ENCODE measurements around the gene VWA7.
"Not testable (repeated sequence)": the region's sequence is repeated elsewhere in the genome, so short reads cannot be mapped to it uniquely, and the experiment has no call there.

Gene VWA7

DNA sequence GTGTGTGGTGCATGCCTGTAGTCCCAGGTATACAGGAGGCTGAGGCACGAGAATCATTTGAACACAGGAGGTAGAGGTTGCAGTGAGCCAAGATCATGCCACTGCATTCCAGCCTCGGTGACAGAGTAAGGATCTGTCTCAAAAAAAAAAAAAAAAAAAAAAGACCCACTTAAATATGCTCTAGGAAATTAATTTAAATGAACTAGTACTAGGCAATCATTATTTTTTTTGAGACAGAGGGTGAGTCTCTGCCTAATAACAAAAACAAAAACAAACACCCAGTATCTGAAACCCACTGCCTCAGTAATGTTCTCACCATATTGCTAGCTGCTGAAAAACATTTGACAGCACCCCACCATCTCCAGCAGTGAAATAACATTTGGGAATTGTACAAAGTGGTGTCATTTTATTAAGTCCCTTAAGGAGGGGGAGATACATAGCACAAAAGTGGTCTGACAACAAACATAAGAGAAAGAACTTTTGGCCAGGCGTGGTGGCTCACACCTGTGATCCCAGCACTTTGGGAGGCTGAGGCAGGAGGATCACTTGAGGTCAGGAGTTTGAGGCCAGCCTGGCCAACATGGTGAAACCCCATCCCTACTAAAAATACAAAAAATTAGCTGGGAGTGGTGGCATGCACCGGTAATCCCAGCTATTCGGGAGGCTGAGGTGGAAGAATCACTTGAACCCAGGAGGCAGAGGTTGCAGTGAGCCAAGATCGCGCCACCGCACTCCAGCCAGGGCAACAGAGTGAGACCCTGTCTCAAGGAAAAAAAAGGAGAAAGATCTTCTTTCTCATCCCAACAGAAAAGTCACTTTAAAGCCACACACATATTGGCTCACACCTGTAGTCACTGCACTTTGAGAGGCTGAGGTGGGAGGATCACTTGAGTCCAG lies 24.2 kb upstream of the VWA7 start:
- not testable (repeated sequence) for DNase-seq

DNA sequence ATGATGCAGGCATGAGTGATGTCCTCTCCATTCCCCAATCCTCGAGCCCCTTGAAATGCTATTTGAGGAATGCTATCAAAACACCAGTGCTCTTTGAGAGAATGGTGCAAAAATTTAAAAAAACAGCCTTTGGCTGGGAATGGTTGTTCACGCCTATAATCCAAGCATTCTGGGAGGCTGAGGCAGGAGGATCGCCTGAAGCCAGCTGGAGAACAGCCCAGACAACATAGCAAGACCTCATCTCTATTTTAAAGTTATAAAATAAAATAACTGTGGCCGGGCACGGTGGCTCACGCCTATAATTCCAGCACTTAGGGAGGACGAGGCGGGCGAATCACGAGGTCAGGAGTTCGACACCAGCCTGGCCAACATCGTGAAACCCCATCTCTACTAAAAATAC lies 22.7 kb upstream of the VWA7 start:
- DNase-seq = no peak

DNA sequence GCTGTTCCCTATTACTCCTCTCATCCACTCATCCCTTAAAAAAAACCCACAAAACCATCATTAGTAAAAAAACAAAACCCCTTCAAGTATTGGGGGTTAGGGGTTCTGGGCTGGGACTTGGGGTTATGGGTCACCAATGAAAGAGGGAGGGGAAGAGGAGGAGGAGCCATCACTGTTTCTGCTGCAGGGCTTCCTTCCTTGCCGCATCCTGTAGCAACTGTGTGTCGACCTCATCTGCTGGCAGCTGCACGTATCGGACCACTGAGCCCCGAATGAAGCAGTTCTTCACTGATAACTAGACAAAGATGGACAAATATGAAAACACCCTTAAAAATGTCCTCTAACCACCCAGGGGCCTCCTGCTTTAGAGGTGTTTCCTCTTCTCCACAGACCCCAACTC lies 20.5 kb upstream of the VWA7 start:
- no peak for DNase-seq

- DNase-seq = no peak
These were observed 19.9 kb upstream of the VWA7 start for GRCh38 chr6:31796993-31797385.

DNA sequence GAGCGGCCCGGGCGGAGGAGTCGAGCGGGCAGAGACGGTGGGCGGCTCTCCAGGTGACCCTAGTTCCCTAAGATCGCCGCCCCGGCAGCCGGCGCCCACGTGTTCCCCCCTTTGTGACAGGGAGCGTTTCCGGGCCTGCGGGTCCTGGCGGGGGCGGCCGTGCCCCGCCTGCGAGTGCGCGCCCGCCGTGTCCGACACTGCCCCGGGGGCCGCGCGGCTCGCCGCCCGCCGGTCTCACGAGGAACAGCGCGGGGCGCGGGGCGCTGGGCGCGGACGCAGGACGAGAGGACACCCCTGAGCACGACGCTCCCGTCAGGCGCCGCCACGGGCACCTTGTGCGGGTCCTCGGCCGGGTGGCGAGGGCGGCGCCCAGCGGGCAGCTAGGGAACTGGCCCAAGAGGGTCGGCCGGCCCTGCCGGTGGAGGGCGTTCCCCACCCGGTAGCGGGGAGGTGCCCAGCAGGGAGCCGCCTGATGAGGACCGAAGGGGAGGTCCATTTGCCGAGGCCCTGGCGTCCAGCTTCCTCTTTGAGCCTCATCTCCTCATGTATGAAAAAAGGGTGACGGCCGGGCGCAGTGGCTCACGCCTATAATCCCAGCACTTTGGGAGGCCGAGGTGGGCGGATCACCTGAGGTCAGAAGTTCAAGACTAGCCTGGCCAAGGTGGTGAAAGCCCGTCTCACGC lies 18.6 kb upstream of the VWA7 start, which contains the start of gene VARS1:
Gene VARS1 (minus strand): TSS at position 137 of the 683 bp plus-strand sequence. CDS start 535 bp downstream, outside the sequence.
- peak; percentile 82 for DNase-seq

DNA sequence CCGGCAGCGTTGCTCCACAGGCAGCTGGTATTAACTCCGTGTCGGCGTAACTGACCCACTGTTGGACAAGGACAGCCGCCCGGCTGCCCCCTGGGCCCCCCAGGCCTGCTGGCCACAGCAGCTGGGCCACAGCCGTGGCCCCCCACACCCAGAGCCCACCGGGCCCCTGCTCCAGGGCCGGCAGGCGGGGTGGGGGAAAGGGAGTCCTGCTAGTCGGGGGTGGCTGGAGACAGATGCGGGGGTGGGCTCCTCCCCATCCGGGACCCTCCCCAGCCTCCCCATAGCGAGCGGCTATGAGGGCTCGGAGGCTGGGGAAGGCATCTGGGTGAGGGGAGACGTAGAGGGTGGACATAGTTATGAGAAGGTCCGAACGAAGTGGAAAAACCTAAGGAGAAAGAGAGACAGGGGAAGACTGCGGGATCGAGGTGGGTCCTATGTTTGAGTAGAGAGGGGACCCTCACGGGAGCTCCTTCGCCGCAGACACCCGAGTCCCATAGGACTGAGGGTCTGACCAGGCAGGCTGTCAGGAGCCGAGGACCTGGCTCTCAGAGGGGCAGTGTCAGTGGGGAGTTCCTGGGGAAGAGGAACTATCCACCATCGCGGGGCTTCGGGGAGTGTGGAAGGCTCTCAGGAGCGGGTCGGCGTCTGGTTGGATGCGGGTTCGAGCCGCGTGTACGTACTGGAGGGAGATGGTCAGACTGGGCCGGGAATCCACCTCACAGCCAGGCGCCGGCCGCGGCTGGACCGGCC lies 17.9 kb upstream of the VWA7 start:
- DNase-seq = no peak

GRCh38 chr6:31794294-31794865 lies 17.3 kb upstream of the VWA7 start:
- DNase-seq = no peak

GRCh38 chr6:31793927-31794245 lies 16.8 kb upstream of the VWA7 start:
- not testable (repeated sequence) for DNase-seq

- DNase-seq = no peak
These were observed 15.6 kb upstream of the VWA7 start for GRCh38 chr6:31792761-31793171.

DNA sequence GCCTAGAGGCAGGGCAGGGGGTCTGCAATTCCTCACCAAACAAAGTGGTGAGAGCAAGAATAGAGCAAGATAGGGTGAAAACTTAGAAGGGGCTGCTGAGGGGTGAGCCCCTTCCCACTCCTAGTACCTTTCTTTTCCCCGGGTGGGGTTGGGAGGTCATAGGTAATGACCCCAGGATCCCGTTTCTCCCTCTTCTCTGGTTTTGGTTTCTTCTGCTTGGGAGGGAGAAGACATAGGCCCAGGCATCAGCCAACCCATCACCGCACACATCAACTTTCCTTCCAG lies 14.9 kb upstream of the VWA7 start:
- no peak for DNase-seq

DNA sequence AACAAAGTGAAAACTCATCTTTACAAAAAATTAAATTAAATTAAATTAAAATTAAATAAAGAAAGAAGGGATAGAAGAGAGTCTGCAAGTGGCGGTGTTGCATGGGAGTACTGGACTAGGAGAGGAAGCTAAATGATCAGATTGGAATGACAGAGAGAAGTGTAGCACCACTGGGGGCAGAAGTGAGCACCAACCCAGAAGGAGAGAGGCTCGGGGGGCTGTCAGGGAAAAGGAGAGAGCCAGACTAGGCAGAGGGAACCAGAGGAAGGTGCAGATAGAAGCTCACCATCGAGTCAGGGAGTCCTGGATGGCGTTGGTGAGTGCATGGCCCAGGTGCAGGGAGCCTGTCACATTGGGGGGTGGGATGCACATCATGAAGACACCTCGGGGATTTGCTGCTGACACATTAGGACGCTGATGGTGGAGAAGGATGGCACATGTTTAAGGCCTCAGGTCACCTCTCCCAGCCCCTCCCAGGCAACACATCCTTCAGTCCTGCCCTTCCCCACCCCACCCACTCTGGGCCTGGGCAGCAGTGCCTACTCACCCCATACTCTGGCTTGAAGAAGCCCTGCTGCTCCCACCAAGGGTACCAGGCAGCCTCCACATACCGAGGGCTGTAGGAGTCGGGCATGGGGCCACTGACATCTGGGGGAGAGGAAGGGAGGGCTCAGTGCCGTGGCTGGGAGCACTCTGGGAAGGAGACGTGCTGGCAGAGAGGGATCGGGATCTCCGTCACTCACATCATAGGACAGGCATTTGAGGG lies 14.4 kb upstream of the VWA7 start:
- DNase-seq = peak; percentile 3

DNA sequence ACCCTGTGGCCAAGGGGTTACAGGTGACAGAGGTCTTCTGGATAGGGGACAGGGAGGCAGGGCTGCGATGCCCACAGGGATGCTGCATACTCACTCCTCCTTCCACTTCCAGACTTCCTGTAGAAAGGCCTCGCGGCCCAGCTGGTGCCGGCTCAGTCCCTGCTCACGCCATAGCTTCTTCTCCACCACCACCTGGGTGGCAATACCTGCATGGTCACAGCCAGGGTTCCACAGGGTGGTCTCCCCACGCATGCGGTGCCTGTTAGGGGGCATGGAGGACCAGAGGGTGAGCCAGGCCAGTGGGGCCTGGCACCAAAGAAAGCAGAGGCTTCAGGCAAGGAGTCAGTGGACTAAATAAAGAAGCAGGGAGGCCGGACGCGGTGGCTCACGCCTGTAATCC lies 8.3 kb upstream of the VWA7 start:
- no peak for DNase-seq

- no peak for DNase-seq
These were observed 7.2 kb upstream of the VWA7 start for GRCh38 chr6:31784098-31784925.

DNA sequence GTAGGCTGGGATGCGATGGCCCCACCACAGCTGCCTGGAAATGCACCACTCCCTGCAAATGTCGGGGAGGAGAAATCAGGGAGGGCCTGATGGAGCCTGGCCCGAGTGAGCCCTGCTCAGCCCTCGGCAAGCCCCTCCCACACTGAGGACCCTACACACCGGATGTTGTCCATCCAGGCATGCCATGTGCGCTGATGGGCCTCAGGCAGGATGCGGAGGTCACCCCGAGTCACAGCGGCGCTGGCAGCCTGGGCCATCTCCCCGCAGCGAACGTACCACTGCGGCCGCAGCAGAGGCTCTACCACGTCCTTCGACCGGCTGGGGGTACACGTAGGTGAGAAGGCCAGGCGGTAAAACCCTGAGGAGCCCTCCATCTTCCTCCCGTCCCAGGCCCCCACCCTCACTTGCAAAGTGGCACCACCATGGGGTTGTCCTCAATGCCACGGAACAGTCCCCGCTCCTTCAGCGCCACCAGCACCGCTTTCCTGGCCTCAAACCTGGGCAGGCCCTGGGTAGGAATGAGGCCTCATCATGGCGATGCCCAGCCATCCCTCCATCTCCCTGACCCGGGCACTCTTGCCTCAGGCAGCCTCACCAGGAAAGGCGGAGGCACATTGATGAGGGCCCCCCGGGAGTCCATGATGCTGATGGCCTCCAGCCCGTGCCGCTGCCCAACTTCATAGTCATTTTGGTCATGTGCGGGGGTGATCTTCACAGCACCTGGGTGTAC lies 5.2 kb upstream of the VWA7 start:
- no peak for DNase-seq

DNA sequence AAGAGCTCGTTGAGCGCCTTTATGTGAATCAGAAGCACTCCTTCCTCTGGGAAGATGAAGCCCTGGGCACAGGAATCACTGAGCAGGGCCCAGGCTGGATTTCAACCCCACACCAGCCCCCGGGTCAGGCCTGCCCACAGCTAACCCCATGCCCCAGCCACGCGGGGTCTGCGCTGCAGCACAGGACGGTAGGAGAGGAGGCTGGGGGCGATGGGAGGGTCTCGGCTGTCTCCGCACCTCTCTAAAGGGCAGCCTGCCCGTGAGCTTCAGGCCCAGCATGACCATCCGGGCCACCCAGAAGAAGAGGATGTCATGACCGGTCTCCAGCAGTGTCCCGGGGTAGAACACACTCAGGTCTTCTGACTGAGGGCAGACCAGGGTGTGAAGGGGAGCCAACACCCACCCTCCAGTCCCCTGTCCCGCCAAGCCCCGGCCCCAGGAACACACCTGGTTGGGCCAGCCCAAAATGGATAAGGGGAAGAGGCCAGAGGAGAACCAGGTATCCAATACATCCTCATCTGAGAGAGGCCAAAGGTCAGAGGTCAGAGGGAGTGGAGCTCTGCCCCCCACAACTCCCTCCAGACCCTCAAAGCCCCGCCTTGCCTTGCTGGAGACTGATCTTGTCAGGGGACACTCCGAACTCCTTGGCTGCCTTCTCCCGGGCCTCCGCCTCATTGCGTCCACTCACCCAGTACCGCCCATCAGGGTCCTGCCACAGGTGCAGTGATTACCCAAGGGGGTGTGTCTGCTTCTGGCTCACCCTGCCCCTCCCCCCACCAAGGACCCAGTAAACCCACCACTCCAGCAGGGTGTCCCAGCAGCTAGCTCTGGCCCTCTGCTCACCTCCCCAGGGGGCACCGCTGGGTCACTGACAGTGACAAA lies 4.4 kb upstream of the VWA7 start:
- no peak for DNase-seq

DNA sequence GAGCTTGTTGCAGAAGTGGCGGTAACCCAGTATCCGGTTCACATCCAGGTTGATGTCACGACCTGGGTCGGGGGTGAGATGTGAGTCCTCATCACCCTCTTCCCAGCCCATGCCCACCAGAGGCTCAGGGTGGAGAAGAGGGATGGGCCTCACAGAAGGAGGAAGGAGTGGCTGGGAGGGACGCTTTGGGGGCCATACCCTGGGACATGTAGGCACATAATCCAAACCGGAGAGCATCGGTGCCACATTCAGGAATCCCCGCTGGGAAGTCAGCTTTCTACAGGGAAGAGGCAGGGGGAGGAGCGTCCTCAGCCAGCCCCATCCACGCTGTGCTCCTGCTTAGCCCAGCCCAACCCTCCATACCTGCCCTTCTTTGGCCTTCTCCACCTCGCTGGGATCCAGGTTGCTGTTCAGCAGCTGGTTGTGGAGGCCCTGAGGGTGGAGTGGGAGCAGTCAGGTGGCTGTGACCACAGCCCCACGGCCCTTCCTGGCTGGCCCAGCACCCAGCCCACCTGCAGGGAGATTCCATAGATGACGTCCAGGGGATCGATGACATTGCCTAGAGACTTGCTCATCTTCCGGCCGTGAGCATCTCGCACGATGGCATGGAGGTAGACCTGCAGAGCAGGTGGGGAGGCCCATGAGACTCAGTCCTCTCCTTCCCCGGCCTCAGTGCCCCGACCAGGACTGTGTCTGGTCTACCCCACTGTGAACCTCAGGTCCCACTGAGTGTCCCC lies 3.5 kb upstream of the VWA7 start:
- DNase-seq = no peak

DNA sequence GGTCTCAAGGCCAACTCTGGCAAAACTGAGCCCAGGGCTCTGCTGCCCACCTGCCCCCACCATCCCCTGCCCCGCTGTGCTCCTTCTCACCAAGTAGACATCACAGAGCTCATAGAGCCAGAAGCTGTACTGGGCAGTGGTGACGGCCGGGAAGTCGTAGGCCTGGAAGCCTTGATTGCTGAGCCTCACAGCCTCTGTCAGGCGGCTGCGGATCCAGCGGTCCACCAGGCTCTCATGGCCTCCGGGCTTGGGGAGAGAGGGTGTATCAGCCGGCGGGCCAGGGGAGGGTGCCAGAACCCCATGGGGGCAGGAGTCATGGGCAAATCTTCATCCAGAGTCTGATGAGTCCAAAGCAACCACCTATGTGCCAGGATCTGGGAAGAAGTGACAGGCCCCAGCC lies 2.8 kb upstream of the VWA7 start:
- no peak for DNase-seq

GRCh38 chr6:31778999-31779885 lies 2.1 kb upstream of the VWA7 start:
- no peak for DNase-seq
